ENCODE data around the gene SLC27A2.

SLC27A2 gene

GRCh38 chr15:50267577-50267976 is 85.6 kb downstream of the SLC27A2 start:
- DNase-seq (ENCODE audit: low read depth in 2 of 2, low spot score in 1 of 2), result no peak

DNA sequence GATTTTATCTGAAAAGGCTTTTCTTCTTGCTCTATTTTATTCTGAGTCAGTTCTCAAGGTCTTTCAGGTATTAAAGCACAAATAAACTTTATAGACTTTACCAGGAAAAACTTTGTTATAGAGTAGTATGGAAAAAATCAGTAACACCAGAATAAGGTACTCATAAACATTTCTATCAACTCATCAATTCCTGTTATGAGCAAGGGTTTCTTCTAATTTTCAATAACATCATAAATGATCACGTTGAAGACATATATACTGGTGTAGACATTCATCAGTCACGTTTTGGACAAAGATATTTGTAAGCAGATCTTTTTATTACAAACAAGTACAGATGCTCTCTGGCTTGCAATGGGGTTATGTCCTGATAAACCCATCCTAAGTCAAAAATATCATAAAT is 93.1 kb downstream of the SLC27A2 start:
- no peak for DNase-seq (ENCODE audit: low read depth in 2 of 2, low spot score in 1 of 2)

- DNase-seq (ENCODE audit: low read depth in 2 of 2, low spot score in 1 of 2), result no peak
Observed at GRCh38 chr15:50275908-50276307, 93.9 kb downstream of the SLC27A2 start.

DNA sequence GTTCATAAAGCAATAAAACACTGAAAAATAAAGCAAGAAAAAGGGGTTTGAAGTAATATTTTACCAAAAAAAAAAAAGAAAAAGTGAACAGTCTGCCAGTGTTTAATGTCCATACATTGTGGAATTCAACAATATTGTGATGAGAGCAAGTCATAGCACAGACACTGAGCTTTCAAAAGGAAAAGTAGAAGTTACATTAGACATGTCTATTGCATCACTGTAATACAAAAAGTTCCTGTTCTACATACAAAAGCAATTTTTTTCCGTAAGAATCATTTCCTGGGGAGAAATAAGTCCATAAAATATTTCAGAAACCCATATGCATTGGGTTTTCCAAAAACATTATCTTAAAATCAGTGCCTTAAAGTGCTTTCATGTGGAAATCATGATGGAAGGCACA is 95.4 kb downstream of the SLC27A2 start:
- no peak for DNase-seq (ENCODE audit: low read depth in 2 of 2, low spot score in 1 of 2)

DNA sequence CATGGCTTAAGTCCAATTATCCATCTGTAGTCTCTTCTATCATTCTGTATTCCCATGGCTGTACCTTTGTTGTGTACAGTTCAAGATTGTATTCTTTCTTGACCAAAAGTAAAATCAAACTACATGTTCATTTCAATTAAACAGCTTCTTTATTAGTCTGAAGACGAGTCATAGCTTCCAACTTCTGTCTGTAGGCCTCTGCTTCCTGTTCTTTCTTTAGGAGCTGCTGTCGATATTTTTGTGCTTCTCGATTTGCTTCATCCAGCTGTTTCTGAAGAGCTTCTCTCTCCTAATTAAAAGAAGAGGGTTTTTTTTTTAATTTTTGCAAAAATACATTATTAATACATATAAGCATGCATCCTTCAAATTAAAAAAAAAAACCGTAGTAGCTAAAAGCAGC is 96.5 kb downstream of the SLC27A2 start:
- no peak for DNase-seq (ENCODE audit: low read depth in 2 of 2, low spot score in 1 of 2)

GRCh38 chr15:50280271-50280670 is 98.3 kb downstream of the SLC27A2 start:
- DNase-seq (ENCODE audit: low read depth in 2 of 2, low spot score in 1 of 2), result no peak

DNA sequence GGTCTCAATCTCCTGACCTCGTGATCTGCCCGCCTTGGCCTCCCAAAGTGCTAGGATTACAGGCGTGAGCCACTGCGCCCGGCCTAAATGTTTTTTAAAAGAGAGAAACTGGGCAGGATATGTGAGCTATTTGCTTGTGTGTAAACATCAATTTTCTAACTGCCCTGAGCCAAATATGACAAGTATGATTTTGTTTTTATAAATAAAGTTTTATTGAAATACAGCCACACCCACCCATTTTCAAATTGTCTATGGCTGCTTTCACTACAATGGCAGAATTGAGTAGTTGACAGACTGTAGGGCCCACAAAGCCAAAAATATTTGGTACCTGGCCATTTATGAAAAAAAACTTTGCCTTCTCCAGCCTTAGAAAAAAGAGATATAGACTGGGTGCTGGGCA is 99.4 kb downstream of the SLC27A2 start:
- no peak for DNase-seq (ENCODE audit: low read depth in 2 of 2, low spot score in 1 of 2)

Measured in stimulated activated CD8-positive, alpha-beta memory T cell treated with anti-CD3 and anti-CD28 coated beads, Interleukin-4, amount 100 ng/mL, for 4 hours (primary cell).